GM19438 (cell line): ENCODE results near the gene SLC4A2.

ENCODE experiments used
- ATAC-seq: cut with Tn5 transposase; IDR thresholded peaks from one replicate; pipeline ENCODE4 v1.9.1; 2021; ENCODE audit warnings: low read depth; ENCODE audit not compliant: unreplicated experiment

The SLC4A2 gene

GRCh38 chr7:151062399-151063211 is 3.2 kb downstream of the SLC4A2 start:
- no peak for ATAC-seq

GRCh38 chr7:151063212-151063561 is 3.8 kb downstream of the SLC4A2 start:
- ATAC-seq, result no peak

- ATAC-seq, result no peak
Observed at GRCh38 chr7:151064454-151064853, 5.1 kb downstream of the SLC4A2 start.

GRCh38 chr7:151064993-151065392 is 5.6 kb downstream of the SLC4A2 start:
- no peak for ATAC-seq

- no peak for ATAC-seq
Observed at GRCh38 chr7:151065516-151065915, 6.1 kb downstream of the SLC4A2 start.

GRCh38 chr7:151066273-151066974 is 7.0 kb downstream of the SLC4A2 start:
- no peak for ATAC-seq

- ATAC-seq, result no peak
Observed at GRCh38 chr7:151068069-151068773, 8.8 kb downstream of the SLC4A2 start.

- no peak for ATAC-seq
Observed at GRCh38 chr7:151069841-151070573, 10.6 kb downstream of the SLC4A2 start.

GRCh38 chr7:151070574-151070960 is 11.2 kb downstream of the SLC4A2 start:
- no peak for ATAC-seq

- ATAC-seq, result no peak
Observed at GRCh38 chr7:151071032-151071866, 11.9 kb downstream of the SLC4A2 start.

GRCh38 chr7:151073990-151074389 is 14.6 kb downstream of the SLC4A2 start:
- ATAC-seq, result no peak

GRCh38 chr7:151074817-151075661 is 15.7 kb downstream of the SLC4A2 start:
- ATAC-seq, result no peak

GRCh38 chr7:151075662-151075971 is 16.2 kb downstream of the SLC4A2 start:
- ATAC-seq, result no peak

GRCh38 chr7:151075978-151076426 is 16.6 kb downstream of the SLC4A2 start:
- no peak for ATAC-seq

GRCh38 chr7:151076863-151077704 is 17.7 kb downstream of the SLC4A2 start:
- no peak for ATAC-seq

- ATAC-seq, result no peak
Observed at GRCh38 chr7:151077705-151078232, 18.4 kb downstream of the SLC4A2 start.

GRCh38 chr7:151078233-151079040 is 19.0 kb downstream of the SLC4A2 start:
- no peak for ATAC-seq
